ENCODE data around the gene SMYD3. TPM values are rescaled to one million over a fixed set of nuclear protein-coding genes. Genes with fewer than 3 reads are reported as not detected.

The SMYD3 gene
- total and polyA plus RNA-seq, 9 donors = 10.8 to 24.0 (median 13.7) TPM

DNA sequence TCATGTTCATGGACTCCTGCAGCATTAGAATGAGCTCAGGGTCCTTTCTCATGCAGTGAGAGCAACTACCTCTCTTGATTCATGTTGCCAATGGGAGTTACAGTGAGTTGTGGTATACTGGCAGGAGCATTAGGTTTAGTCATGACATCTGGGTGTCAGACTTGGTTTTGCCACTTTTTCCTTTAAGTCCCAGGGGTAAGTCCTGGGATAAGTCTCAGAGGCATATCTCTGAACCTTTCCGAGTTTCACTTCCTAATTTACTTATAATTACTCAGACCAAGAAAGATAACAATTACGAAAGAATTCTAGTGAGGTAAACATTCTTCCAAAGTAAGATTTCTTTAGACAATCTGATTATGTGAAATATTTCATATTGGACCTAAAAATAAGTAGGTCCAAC is 606.0 kb downstream of the SMYD3 start:
- Histone ChIP-seq H3K27ac (no peak overlapping the region), H3K27me3 (no peaks in the 10 kb centered on the region), H3K36me3 (no peaks in the 10 kb centered on the region), H3K9me3 (no peaks in the 10 kb centered on the region), H3K4me1 (ENCODE audit: insufficient read depth) (no peaks in the 10 kb centered on the region), H3K4me3 (no peak overlapping the region)
- intact Hi-C loops (cut with DNase I) = no loop called here
- DNase-seq = no peak
- no peak for TF ChIP-seq POLR2A (IDR thresholded peaks at IDR 0.05)
- no peak for TF ChIP-seq EP300 (IDR thresholded peaks at IDR 0.05)
- WGBS, 3 donors = 89 to 95% (median 94%) methylated on average over 2 of the region's 2 CpGs

DNA sequence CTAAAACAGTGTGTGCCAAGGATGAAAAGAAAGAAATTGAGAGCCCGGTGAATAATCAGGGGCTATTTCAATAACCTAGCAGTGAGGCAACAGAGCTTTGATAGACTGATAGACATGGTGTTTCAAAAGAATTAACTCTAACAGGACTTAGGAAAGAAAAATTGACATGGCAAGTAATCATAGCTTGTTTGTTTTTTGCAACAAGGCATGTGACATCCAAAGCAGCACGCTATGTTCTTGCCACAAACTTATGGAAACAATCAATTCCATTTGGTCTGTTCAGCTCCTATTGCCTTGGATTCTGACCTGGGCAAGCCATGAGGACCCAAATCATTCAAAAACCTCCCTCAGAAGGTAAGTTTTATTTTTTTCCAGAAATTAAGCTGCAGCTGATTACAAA is 608.5 kb downstream of the SMYD3 start:
- intact Hi-C loops (cut with DNase I) = no loop called here
- DNase-seq = no peak

DNA sequence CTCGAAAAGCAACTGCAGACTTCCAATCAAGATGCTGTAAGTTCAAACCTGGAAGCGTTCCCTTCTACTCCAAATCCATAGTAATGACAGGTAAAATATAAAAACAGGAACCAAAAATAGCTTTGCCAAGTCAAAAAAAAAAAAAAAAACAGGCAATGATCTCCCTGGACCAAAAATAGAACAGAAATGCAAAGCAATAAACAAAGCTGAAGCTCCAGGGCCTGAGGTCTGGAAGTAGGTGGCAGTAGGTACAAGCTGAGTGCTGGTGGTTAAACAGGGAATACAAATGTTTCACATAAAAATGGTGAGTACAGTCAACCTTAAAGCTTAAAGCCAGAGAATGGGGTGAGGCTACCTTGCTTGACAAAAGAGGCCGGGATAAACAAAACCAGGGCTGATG is 610.8 kb downstream of the SMYD3 start:
- no peaks in the 10 kb centered on the region for H3K36me3 ChIP-seq
- no peak overlapping the region for H3K27ac ChIP-seq
- TF ChIP-seq, protein P1, sequence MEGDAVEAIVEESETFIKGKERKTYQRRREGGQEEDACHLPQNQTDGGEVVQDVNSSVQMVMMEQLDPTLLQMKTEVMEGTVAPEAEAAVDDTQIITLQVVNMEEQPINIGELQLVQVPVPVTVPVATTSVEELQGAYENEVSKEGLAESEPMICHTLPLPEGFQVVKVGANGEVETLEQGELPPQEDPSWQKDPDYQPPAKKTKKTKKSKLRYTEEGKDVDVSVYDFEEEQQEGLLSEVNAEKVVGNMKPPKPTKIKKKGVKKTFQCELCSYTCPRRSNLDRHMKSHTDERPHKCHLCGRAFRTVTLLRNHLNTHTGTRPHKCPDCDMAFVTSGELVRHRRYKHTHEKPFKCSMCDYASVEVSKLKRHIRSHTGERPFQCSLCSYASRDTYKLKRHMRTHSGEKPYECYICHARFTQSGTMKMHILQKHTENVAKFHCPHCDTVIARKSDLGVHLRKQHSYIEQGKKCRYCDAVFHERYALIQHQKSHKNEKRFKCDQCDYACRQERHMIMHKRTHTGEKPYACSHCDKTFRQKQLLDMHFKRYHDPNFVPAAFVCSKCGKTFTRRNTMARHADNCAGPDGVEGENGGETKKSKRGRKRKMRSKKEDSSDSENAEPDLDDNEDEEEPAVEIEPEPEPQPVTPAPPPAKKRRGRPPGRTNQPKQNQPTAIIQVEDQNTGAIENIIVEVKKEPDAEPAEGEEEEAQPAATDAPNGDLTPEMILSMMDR (IDR thresholded peaks at IDR 0.05) = no peak
- TF ChIP-seq EP300 (IDR thresholded peaks at IDR 0.05) (no peak), POLR2A (IDR thresholded peaks at IDR 0.05) (no peak)
- no peaks in the 10 kb centered on the region for H3K4me1 ChIP-seq (ENCODE audit: insufficient read depth)
- no peak for DNase-seq
- no peaks in the 10 kb centered on the region for H3K27me3 ChIP-seq
- H3K4me3 ChIP-seq = no peak overlapping the region
- H3K9me3 ChIP-seq = no peaks in the 10 kb centered on the region
- intact Hi-C loops (cut with DNase I) = no loop called here
- 90 to 95% (median 92%) methylated on average over 3 of the region's 3 CpGs for WGBS, 3 donors

More for the DNA sequence above, 608.5 kb downstream of the SMYD3 start:
- WGBS, 3 donors = 89 to 96% (median 92%) methylated on average over 2 of the region's 2 CpGs
- Histone ChIP-seq H3K27ac (no peak overlapping the region), H3K27me3 (no peaks in the 10 kb centered on the region), H3K36me3 (no peaks in the 10 kb centered on the region), H3K4me3 (no peak overlapping the region), H3K9me3 (no peaks in the 10 kb centered on the region), H3K4me1 (ENCODE audit: insufficient read depth) (no peaks in the 10 kb centered on the region)
- no peak for TF ChIP-seq EP300 (IDR thresholded peaks at IDR 0.05)
- TF ChIP-seq, protein P1 (IDR thresholded peaks at IDR 0.05) = no peak
- no peak for TF ChIP-seq POLR2A (IDR thresholded peaks at IDR 0.05)

DNA sequence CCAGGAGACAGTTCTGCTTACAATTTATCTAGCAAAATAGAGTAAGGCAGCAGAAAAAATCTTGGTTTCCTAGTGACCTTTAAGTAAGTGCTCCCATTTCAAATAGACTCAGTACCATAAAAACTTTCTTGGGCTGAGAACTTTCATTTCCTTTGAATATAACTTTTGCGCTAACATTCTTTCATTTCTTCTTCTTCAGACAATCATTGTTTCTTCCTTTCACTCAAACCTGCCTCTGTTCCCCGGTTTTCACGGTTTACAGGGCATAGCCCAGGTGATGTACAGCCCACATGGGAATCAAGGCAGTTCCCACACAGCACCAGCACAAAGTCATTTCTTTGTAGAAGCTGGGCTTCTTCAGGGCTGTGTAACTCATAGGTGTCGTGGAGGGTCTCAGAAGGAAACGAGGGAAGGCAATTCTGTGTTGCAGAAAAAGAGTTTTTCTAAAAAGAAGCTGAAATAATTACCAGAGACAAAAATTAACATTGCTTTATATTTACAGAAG is 611.6 kb downstream of the SMYD3 start:
- no peak overlapping the region for H3K27ac ChIP-seq
- no peaks in the 10 kb centered on the region for H3K27me3 ChIP-seq
- intact Hi-C loops (cut with DNase I) = no loop called here
- TF ChIP-seq, protein P1 (IDR thresholded peaks at IDR 0.05) = no peak
- no peak for TF ChIP-seq EP300 (IDR thresholded peaks at IDR 0.05)
- no peak for TF ChIP-seq POLR2A (IDR thresholded peaks at IDR 0.05)
- no peak overlapping the region for H3K4me3 ChIP-seq
- no peaks in the 10 kb centered on the region for H3K36me3 ChIP-seq
- H3K9me3 ChIP-seq = no peaks in the 10 kb centered on the region
- no peak for DNase-seq
- 80 to 84% (median 84%) methylated on average over 5 of the region's 5 CpGs for WGBS, 3 donors
- H3K4me1 ChIP-seq (ENCODE audit: insufficient read depth) = no peaks in the 10 kb centered on the region

DNA sequence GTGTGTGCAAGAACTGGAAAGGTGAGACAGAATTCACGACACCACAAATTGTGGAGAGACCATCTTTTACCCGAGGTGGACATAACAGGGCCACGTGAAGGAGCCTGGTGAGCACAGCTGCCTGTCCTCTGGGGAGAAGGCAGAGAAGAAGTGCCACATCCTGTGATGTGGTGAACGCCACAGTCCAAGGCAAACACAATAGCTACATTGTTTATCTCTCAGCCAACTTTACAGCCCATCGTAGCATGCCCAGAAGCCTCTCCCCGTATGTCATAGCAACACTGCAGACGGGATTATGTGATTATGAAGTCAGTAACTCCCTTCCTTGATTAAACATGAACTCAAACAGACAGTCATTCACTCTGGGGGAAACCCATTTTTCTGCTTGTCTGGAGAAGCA is 612.2 kb downstream of the SMYD3 start:
- no peaks in the 10 kb centered on the region for H3K9me3 ChIP-seq
- intact Hi-C loops (cut with DNase I) = no loop called here
- H3K4me3 ChIP-seq = no peak overlapping the region
- H3K4me1 ChIP-seq (ENCODE audit: insufficient read depth) = no peaks in the 10 kb centered on the region
- H3K27me3 ChIP-seq = no peaks in the 10 kb centered on the region
- TF ChIP-seq POLR2A (IDR thresholded peaks at IDR 0.05) = no peak
- TF ChIP-seq EP300 (IDR thresholded peaks at IDR 0.05) = no peak
- TF ChIP-seq, protein P1 (IDR thresholded peaks at IDR 0.05) = no peak
- no peak overlapping the region for H3K27ac ChIP-seq
- DNase-seq = no peak
- no peaks in the 10 kb centered on the region for H3K36me3 ChIP-seq
- 92 to 95% (median 93%) methylated on average over 7 of the region's 7 CpGs for WGBS, 3 donors
